K562 (cell line): ENCODE results near the gene IRS2. TPM values are rescaled to one million over a fixed set of nuclear protein-coding genes. Genes with fewer than 3 reads are reported as not detected.

Experiments
- ATAC-seq: fragments of 200-7000 bp; cut with Tn5 transposase; 3 replicates; pipeline ENCODE4 v1.9.1; 2020; ENCODE audit warnings: moderate library complexity
- Bru-seq: library from RNA; stranded (reverse); fragments of 400-500 nt; gene quantifications from one replicate; lab custom pipeline; 2021; lab: Mats Ljungman, UMichigan
- BruChase-seq, 2 experiments: library from RNA; stranded (reverse); fragments of 400-500 nt; gene quantifications; one replicate each; lab custom pipeline; 2021; lab: Mats Ljungman, UMichigan
- BruUV-seq: library from RNA; stranded (reverse); fragments of 400-500 nt; replicated peaks from 2 replicates; lab custom pipeline; 2021; lab: Mats Ljungman, UMichigan
- CTCF ChIA-PET: fragments of 300-600 bp; formaldehyde crosslinking; extraction: SDS; loops from one replicate; lab custom pipeline; 2021; ENCODE audit warnings: low intra/inter-chr PET ratio; lab: Yijun Ruan, JAX
- POLR2A ChIA-PET: fragments of 300-600, 350-650 bp; sonication (Branson Sonifier 250); formaldehyde crosslinking; extraction: SDS; loops from one replicate; lab custom pipeline; 2021; ENCODE audit warnings: antibody characterized with exemption, inconsistent platforms; lab: Yijun Ruan, JAX
- DNase-seq, 4 experiments: peaks; one replicate each; pipeline versions ENCODE4 v3.0.0 to v3.0.0-alpha.2; 2011 to 2018; ENCODE audit warnings: low spot score in 3 of 4, mixed read lengths in 3 of 4; ENCODE audit errors: extremely low read depth in 1 of 4
- FAIRE-seq: peaks from 2 replicates; lab custom pipeline; 2011; peaks lifted over from hg19 to GRCh38; lab: Jason Lieb, UNC
- H2AFZ ChIP-seq: 2 replicates; pipeline ENCODE4 v1.6.0; 2011; ENCODE audit warnings: low read depth, low read length, control low read depth, inconsistent platforms
- H3K27ac ChIP-seq: fragments of 200-600 bp; 3 replicates; pipeline ENCODE4 v1.8.0; 2011; ENCODE audit warnings: low read depth, mild to moderate bottlenecking, control low read depth, inconsistent platforms, low read length, moderate library complexity, mixed read lengths; ENCODE audit errors: extremely low read depth
- H3K27me3 ChIP-seq, 2 experiments: fragments of 300-600 bp in 1 of 2; 2 replicates in 1 of 2; 3 replicates in 1 of 2; pipeline versions ENCODE4 v1.6.0 to v1.8.0; 2011; ENCODE audit warnings: inconsistent platforms in 2 of 2, low read length in 2 of 2, mild to moderate bottlenecking in 1 of 2, mixed read lengths in 1 of 2, moderate library complexity in 1 of 2; ENCODE audit not compliant: control insufficient read depth in 2 of 2, insufficient read depth in 2 of 2
- H3K36me3 ChIP-seq: fragments of 300-600 bp; 3 replicates; pipeline ENCODE4 v1.8.0; 2011; ENCODE audit warnings: mild to moderate bottlenecking, low read length, inconsistent platforms; ENCODE audit not compliant: control insufficient read depth, insufficient read depth
- H3K4me1 ChIP-seq, 2 experiments: fragments of 200-600 bp in 1 of 2; replicated peaks in 1 of 2; 2 replicates in 1 of 2; 3 replicates in 1 of 2; pipeline versions ENCODE4 v1.5.1 to v1.8.0; 2011; ENCODE audit warnings: inconsistent platforms in 2 of 2, low read length in 2 of 2, mild to moderate bottlenecking in 1 of 2, mixed read lengths in 1 of 2, moderate library complexity in 1 of 2; ENCODE audit not compliant: control insufficient read depth in 2 of 2, insufficient read depth in 2 of 2
- H3K4me2 ChIP-seq: 2 replicates; pipeline ENCODE4 v1.6.1; 2011; ENCODE audit warnings: low read length, control low read depth, inconsistent platforms, mixed read lengths; ENCODE audit not compliant: insufficient read depth
- H3K4me3 ChIP-seq: fragments of 200-600 bp; sonication (generic), shearing (Covaris generic); 2 replicates; pipeline ENCODE4 v1.5.1; 2016; ENCODE audit warnings: control low read depth, inconsistent platforms
- H3K79me2 ChIP-seq: fragments of 200-600 bp; 3 replicates; pipeline ENCODE4 v1.8.0; 2011; ENCODE audit warnings: low read length, inconsistent platforms; ENCODE audit not compliant: control insufficient read depth, insufficient read depth
- H3K9ac ChIP-seq, 2 experiments: 2 replicates each; pipeline versions ENCODE4 v1.6.0 to v1.6.1; 2011; ENCODE audit warnings: low read depth in 2 of 2, low read length in 2 of 2, control low read depth in 1 of 2, inconsistent platforms in 1 of 2, mild to moderate bottlenecking in 1 of 2, mixed read lengths in 1 of 2; ENCODE audit not compliant: insufficient read depth in 1 of 2
- H3K9me1 ChIP-seq: one replicate; pipeline ENCODE4 v1.6.0; 2011; ENCODE audit warnings: inconsistent platforms, mild to moderate bottlenecking, low read length, moderate library complexity; ENCODE audit not compliant: control insufficient read depth, insufficient read depth
- H3K9me3 ChIP-seq: replicated peaks from 2 replicates; pipeline ENCODE4 v1.5.1; 2011; ENCODE audit warnings: low read depth, low read length, inconsistent platforms; ENCODE audit not compliant: control insufficient read depth, insufficient read depth
- H4K20me1 ChIP-seq: replicated peaks from 2 replicates; pipeline ENCODE4 v1.6.1; 2011; ENCODE audit warnings: low read length, inconsistent platforms, mixed read lengths; ENCODE audit not compliant: control insufficient read depth, insufficient read depth
- L3MBTL2 ChIP-seq: fragments of 450-650 bp; IDR thresholded peaks from 2 replicates; pipeline ENCODE4 v1.6.1; 2016; ENCODE audit warnings: mild to moderate bottlenecking, moderate library complexity
- SNIP1 ChIP-seq: fragments of 450-650 bp; IDR thresholded peaks from 2 replicates; pipeline ENCODE4 v1.7.1; 2017; ENCODE audit warnings: low read depth, mild to moderate bottlenecking
- SUPT5H ChIP-seq: fragments of 450-650 bp; IDR thresholded peaks from 2 replicates; pipeline ENCODE4 v1.6.1; 2016
- ZBTB1 ChIP-seq: sonication (generic); formaldehyde crosslinking; IDR thresholded peaks from 2 replicates; pipeline ENCODE4 v1.8.1; 2023; ENCODE audit warnings: missing genetic modification reagents, low read depth, mild to moderate bottlenecking, borderline replicate concordance
- ZKSCAN8 ChIP-seq: fragments of 200-800 bp; sonication (Bioruptor generic); IDR thresholded peaks from 2 replicates; pipeline ENCODE4 v1.6.1; 2016; ENCODE audit warnings: missing genetic modification characterization, missing compliant biosample characterization
- ZNF444 ChIP-seq: fragments of 250-450 bp; sonication (Bioruptor Pico); IDR thresholded peaks from 2 replicates; pipeline ENCODE4 v1.4.0; 2020; ENCODE audit warnings: mild to moderate bottlenecking, moderate library complexity
- ZNF75A ChIP-seq: fragments of 450-650 bp; formaldehyde crosslinking; IDR thresholded peaks from 2 replicates; pipeline ENCODE4 v1.4.0; 2020; ENCODE audit warnings: mild to moderate bottlenecking
- WGBS: fragments of 100-300 bp; shearing (Covaris generic); methylation state at CpG from one replicate; pipeline ENCODE4 v1.1.6; 2016; ENCODE audit warnings: low coverage, mixed read lengths; ENCODE audit not compliant: insufficient coverage; ENCODE audit errors: missing lambda C conversion rate; 5-methylcytosine and 5-hydroxymethylcytosine counted together
- in situ Hi-C: fragments of 300-500 bp; cut with MboI; formaldehyde crosslinking; loops from 4 replicates; pipeline ENCODE4 v1.15.0; 2018; ENCODE audit warnings: inconsistent platforms, mixed read lengths
- intact Hi-C: fragments of 100-400 bp; cut with micrococcal nuclease; formaldehyde crosslinking; loops from 2 replicates; pipeline ENCODE4 v1.14.2; 2022
- long read RNA-seq, 3 experiments: library from polyadenylated mRNA in 2 of 3; library from RNA in 1 of 3; unstranded in 2 of 3; stranded (forward) in 1 of 3; transcript quantifications; one replicate each; pipeline ENCODE4 v2.0.0, GENCODE V29; 2019 to 2022
- polyA minus RNA-seq, 3 experiments: library from RNA; depleted of rRNA, polyadenylated mRNA; stranded (reverse); fragments of >200 nt; gene quantifications; 2 replicates each; pipeline ENCODE4 v1.2.3, GENCODE V29; 2011
- polyA plus RNA-seq, 8 experiments: library from polyadenylated mRNA; depleted of rRNA in 4 of 8; stranded (reverse) in 5 of 8; unstranded in 3 of 8; fragments of >200 nt; fragmentation: Nextera tagmentation in 2 of 8; fragmentation: Illumina TruSeq in 1 of 8; extraction: Ambion mirVana in 2 of 8; extraction: Trizol in 1 of 8; gene quantifications; 2 replicates each; pipeline versions ENCODE4 v1.2.1 to v1.2.3, GENCODE V29; 2011 to 2014; ENCODE audit warnings: inconsistent platforms in 1 of 8, missing spikeins in 1 of 8
- total RNA-seq, 7 experiments: library from RNA; depleted of rRNA in 6 of 7; stranded (reverse); fragments of >200 nt in 6 of 7; fragmentation: Illumina TruSeq in 2 of 7; extraction: Trizol in 2 of 7; gene quantifications; 2 replicates each; pipeline versions ENCODE4 v1.2.1 to v1.2.3, GENCODE V29; 2011 to 2021; ENCODE audit warnings: low replicate concordance in 1 of 7
- TF ChIP-seq, protein P1 (sequence below): sonication (generic); formaldehyde crosslinking; IDR thresholded peaks from 2 replicates; pipeline ENCODE4 v1.5.0; 2020; ENCODE audit warnings: missing genetic modification reagents

IRS2 gene, protein sequence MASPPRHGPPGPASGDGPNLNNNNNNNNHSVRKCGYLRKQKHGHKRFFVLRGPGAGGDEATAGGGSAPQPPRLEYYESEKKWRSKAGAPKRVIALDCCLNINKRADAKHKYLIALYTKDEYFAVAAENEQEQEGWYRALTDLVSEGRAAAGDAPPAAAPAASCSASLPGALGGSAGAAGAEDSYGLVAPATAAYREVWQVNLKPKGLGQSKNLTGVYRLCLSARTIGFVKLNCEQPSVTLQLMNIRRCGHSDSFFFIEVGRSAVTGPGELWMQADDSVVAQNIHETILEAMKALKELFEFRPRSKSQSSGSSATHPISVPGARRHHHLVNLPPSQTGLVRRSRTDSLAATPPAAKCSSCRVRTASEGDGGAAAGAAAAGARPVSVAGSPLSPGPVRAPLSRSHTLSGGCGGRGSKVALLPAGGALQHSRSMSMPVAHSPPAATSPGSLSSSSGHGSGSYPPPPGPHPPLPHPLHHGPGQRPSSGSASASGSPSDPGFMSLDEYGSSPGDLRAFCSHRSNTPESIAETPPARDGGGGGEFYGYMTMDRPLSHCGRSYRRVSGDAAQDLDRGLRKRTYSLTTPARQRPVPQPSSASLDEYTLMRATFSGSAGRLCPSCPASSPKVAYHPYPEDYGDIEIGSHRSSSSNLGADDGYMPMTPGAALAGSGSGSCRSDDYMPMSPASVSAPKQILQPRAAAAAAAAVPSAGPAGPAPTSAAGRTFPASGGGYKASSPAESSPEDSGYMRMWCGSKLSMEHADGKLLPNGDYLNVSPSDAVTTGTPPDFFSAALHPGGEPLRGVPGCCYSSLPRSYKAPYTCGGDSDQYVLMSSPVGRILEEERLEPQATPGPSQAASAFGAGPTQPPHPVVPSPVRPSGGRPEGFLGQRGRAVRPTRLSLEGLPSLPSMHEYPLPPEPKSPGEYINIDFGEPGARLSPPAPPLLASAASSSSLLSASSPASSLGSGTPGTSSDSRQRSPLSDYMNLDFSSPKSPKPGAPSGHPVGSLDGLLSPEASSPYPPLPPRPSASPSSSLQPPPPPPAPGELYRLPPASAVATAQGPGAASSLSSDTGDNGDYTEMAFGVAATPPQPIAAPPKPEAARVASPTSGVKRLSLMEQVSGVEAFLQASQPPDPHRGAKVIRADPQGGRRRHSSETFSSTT (N-terminal part only)
- total RNA-seq (2011; cell fraction: chromatin; rRNA removed; ENCODE audit: low replicate concordance): 1.6 and 2.0 TPM in 2 replicates
- 2.4 and 2.7 TPM in 2 replicates for total RNA-seq (2011; cell fraction: nucleolus; rRNA removed)
- 1.5 and 1.7 TPM in 2 replicates for total RNA-seq (2011; cell fraction: nucleoplasm; rRNA removed)
- total RNA-seq (2014; rRNA removed): 1.2 and 1.4 TPM in 2 replicates
- 0.51 and 0.54 TPM in 2 replicates for total RNA-seq (2014; rRNA removed; fragmentation: Illumina TruSeq; extraction: Trizol)
- total RNA-seq (2015; rRNA removed; fragmentation: Illumina TruSeq; extraction: Trizol): 0.36 and 0.41 TPM in 2 replicates
- 3.9 and 4.6 TPM in 2 replicates for total RNA-seq (2021)
- 0.47 and 0.49 TPM in 2 replicates for polyA plus RNA-seq (2011; rRNA removed)
- polyA plus RNA-seq (2011; cell fraction: cytosol; rRNA removed): 0.22 and 0.63 TPM in 2 replicates
- 0.56 and 1.0 TPM in 2 replicates for polyA plus RNA-seq (2011; cell fraction: nucleus; rRNA removed)
- polyA plus RNA-seq (2012): 1.6 and 2.8 TPM in 2 replicates
- polyA plus RNA-seq (2014; fragmentation: Illumina TruSeq; extraction: Trizol): 0.83 and 1.1 TPM in 2 replicates
- polyA plus RNA-seq (2014; fragmentation: Nextera tagmentation; extraction: Ambion mirVana): under 1 TPM; 0.53 to 0.63 TPM
- polyA plus RNA-seq (2014; rRNA removed): 1.2 and 1.3 TPM in 2 replicates
- 0.46 and 0.66 TPM in 2 replicates for polyA minus RNA-seq (2011; rRNA and poly(A)+ RNA removed)
- polyA minus RNA-seq (2011; cell fraction: cytosol; rRNA and poly(A)+ RNA removed): 1.0 and 1.5 TPM in 2 replicates
- polyA minus RNA-seq (2011; cell fraction: nucleus; rRNA and poly(A)+ RNA removed): 2.0 and 2.2 TPM in 2 replicates
- Bru-seq, nascent RNA: percentile 55 among the genes with signal in this experiment
- BruChase-seq, experiment 1, labeled RNA remaining after a 2-hour chase: percentile 58 among the genes with signal in this experiment
- percentile 57 among the genes with signal in this experiment for BruChase-seq, experiment 2, labeled RNA remaining after a 6-hour chase
- long read RNA-seq, experiment 1, full-length matches to known transcripts: 2 of 8 reads
- long read RNA-seq, experiment 1, partial matches to known transcripts: 0 of 8 reads
- long read RNA-seq, experiment 1, other reads (novel, unspliced or antisense): 6 of 8 reads
- long read RNA-seq, experiment 2, partial matches to known transcripts: 0 of 3 reads
- long read RNA-seq, experiment 2, other reads (novel, unspliced or antisense): 3 of 3 reads
- long read RNA-seq, experiment 3: 0 reads

DNA sequence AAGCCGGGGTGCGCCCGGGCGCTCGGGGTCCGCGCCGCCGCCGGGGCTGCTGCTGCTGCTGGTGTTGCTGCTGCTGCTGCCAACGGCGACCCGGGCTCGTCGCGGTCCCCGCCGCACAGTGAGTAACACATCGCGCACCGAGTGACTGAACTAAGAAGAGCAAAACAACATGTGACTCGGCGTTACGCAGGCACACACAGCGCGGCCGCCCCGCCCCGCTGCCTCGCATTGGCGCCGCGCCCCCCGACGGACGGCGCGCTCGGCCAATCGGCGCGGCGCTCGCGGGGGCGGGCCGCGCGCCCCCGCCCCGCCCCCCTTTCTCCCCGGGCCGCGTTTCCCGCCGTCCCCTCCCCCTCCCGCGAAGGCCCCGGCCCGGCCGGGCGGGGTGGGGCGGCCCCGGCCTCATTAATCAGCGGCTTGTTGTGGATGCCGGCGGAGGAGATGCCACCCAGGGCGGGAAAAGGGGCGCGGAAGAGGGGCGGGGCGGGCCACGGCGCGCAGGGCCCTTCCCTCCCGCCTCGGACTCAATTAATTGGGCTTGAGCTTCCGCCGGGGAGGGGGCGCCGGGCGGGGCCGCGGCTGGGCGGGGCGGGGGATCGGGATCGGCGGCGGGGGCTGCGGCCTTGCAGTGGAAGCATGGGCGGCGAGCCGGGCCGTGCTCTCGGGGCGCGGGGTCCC, at the start of gene IRS2:
Gene IRS2 (minus strand): TSS at position 127 of the 678 bp plus-strand sequence. CDS start 530 bp downstream, outside the sequence.
- ATAC-seq (peak; percentile 86), FAIRE-seq (no peak), DNase-seq (peak; percentile 86 to 91 (median 88))
- H3K4me1 ChIP-seq: peaks cover 7 to 26% of the 10 kb centered on the region in 2 experiments; a peak in 3 of 5 replicates
- peak within 1 kb of the TSS; percentile 70 for H3K4me3 ChIP-seq
- POLR2A ChIA-PET: interaction anchor here (1.1 kb wide), 1 partner anchor 87 kb away, joined by 4 read pairs; no protein-coding TSS in a partner anchor
- peak within 1 kb of the TSS; percentile 79; the same call in 1 of the 2 replicates for H3K4me2 ChIP-seq
- H3K9me1 ChIP-seq: no peaks in the 10 kb centered on the region
- no peaks in the 10 kb centered on the region; the same call in 1 of the 3 replicates for H3K79me2 ChIP-seq
- no peaks in the 10 kb centered on the region for H4K20me1 ChIP-seq
- CTCF ChIA-PET: no interaction called here
- H3K9ac ChIP-seq: peak within 1 kb of the TSS; percentile 72 to 94
- H3K27me3 ChIP-seq: no peaks in the 10 kb centered on the region
- peak within 1 kb of the TSS; percentile 82 for H3K27ac ChIP-seq
- no TSS peak for BruUV-seq
- 2% methylated on average over 21 of the region's 98 CpGs for WGBS
- H2AFZ ChIP-seq: peak within 1 kb of the TSS; percentile 87
- H3K36me3 ChIP-seq: no peaks in the 10 kb centered on the region
- intact Hi-C loops (loop anchor here (5.0 kb wide), 1 partner anchor 84 kb away; no protein-coding TSS in a partner anchor), in situ Hi-C loops (no loop called here)
- no peaks in the 10 kb centered on the region for H3K9me3 ChIP-seq
- peak; percentile 15; the same call in 1 of the 2 replicates for TF ChIP-seq SUPT5H
- TF ChIP-seq, protein P1, sequence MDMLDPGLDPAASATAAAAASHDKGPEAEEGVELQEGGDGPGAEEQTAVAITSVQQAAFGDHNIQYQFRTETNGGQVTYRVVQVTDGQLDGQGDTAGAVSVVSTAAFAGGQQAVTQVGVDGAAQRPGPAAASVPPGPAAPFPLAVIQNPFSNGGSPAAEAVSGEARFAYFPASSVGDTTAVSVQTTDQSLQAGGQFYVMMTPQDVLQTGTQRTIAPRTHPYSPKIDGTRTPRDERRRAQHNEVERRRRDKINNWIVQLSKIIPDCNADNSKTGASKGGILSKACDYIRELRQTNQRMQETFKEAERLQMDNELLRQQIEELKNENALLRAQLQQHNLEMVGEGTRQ (CRISPR knock-in tag): peak; percentile 71
- no peak for TF ChIP-seq ZNF444
- no peak for TF ChIP-seq SNIP1
- no peak for TF ChIP-seq ZKSCAN8 (CRISPR knock-in tag)
- no peak for TF ChIP-seq ZNF75A (CRISPR knock-in tag)
- peak; percentile 85 for TF ChIP-seq L3MBTL2
- no peak for TF ChIP-seq ZBTB1 (CRISPR knock-in tag)
